AG08396 (cell line): ENCODE measurements around the gene DKKL1.
"Not testable (repeated sequence)": the region's sequence is repeated elsewhere in the genome, so short reads cannot be mapped to it uniquely, and the experiment has no call there.

ENCODE experiments used
- DNase-seq: peaks from one replicate; pipeline ENCODE4 v3.0.0; 2012; ENCODE audit warnings: low spot score, mixed read lengths

DKKL1 gene

DNA sequence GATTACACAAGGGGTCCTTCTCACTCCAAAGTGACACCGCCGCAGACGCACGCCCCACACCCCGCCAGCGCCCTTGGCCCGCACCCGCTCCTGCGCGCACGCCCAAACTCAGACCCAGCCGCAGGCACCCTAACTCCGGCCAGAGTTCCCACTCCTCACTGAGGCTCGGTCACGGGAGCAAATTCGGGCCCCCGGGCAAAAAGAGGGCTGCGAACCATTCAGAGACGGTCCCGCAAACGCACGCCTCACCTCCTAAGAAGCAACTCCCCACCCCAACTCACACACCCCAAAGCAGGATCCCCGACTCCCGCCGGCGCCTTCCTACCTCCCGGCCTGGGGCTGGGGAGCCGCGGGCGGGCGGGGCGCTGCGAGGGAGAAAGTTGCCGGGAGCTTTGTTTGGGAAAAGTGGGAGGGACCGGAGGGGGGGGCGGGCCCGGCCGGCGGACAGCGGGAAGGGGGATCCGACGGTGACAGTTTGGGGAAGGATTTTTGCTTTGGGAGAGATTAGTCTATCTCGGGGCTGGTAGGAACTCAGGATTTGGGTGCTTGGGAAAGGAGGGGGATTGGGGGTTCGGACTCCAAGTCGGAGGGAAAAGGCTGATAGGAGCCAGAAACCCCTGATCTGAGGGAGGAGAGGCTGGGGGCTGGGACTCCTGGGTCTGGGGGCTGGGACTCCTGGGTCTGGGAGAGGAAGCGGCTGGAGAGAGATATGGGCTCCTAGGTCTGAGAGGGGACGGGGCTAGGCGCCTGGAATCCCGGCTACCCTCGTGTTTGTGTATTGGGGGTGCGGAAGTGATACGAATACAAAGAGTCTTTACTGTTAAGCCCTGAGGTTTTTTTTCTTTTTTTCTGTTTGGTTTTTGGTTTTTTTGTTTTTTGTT is 1.4 kb upstream of the DKKL1 start, which contains the start of gene TEAD2:
TEAD2 (minus strand) TSS at position 369 of the 881 bp plus-strand sequence. CDS start 2,341 bp downstream, outside the sequence.
- peak; percentile 84 for DNase-seq

DNA sequence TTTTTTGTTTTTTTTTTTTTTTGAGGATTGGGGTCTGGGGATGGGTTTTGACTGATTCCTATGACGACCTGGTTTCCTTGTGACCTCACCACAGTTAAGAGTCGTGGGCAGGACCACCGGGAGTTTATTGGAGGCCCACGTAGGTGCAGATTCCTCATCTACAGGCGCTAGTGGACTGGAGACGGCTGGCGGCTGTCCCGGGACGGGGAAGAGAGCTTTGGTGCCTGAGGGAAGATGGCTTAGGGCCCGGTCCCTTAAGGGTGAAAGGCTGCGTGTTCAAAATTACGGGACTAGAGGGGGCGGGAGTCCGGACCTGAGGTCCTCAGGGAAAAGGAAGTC is 779 bp upstream of the DKKL1 start:
- DNase-seq = peak; percentile 50

GRCh38 chr19:49364083-49364737 is 533 bp downstream of the DKKL1 start:
- DNase-seq = no peak

- no peak for DNase-seq
These were observed 2.4 kb downstream of the DKKL1 start for GRCh38 chr19:49366110-49366509.

DNA sequence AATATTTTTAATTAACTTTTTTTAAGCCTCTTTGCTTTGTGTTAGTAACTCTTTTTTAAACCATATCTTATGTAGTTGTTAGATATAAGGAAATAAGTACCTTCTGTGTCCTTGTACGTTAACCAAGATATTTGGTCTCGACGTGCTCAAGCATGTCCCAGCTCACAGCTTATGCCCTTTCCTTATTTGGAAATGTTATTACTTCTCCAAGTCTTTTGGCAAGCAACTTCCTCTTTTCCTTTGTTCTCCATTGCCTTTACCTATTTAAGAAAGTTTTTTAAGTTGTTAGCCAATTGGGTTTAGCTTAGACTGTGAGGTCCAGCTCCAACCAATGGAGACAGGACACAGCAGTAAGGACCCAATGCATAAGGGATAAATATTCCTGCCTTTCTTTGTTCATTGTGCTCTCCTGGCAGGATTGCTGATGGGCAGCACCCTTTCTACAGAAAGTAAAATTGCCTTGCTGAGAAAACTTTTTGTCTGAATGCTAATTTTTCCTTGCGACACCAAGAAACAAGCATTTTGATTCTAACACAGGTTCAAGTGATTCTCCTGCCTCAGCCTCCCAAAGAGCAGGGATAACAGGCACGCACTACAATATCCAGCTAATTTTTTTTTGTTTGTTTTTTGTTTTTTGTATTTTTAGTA is 5.2 kb downstream of the DKKL1 start:
- no peak for DNase-seq

DNA sequence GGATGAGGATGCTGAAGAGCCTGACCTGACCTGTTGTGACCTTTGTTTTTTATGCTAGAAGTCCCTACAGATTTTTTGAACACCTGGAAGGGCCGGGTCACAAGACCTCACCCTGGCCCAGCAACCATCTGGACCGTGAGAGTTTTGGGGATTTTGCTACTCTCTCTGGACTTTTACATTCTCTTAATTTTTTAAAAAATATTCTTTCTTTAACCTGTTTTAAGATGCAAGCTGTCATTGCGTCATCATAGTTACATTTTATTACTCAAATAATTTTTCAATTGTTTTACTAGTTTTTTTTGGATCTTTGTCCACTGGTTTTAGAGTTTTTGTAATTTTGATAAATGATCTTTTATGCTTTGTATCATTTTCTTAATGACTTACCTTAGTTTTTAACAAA is 7.5 kb downstream of the DKKL1 start:
- DNase-seq = no peak

DNA sequence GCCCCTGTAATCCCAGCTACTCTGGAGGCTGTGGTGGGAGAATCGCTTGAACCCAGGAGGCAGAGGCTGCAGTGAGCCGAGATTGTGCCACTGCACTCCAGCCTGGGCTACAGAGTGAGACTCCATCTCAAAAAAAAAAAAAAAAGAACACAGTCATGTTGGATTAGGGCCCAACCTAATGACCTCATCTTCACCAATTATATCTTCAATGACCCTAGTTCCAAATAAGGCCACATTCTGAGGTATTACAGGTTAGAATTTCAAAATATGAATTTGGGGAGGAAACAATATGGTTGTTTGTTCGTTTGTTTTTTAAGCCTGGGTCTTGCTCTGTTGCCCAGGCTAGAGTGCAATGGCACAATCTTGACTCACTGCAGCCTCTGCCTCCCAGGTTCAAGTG is 9.5 kb downstream of the DKKL1 start:
- DNase-seq = not testable (repeated sequence)

DNA sequence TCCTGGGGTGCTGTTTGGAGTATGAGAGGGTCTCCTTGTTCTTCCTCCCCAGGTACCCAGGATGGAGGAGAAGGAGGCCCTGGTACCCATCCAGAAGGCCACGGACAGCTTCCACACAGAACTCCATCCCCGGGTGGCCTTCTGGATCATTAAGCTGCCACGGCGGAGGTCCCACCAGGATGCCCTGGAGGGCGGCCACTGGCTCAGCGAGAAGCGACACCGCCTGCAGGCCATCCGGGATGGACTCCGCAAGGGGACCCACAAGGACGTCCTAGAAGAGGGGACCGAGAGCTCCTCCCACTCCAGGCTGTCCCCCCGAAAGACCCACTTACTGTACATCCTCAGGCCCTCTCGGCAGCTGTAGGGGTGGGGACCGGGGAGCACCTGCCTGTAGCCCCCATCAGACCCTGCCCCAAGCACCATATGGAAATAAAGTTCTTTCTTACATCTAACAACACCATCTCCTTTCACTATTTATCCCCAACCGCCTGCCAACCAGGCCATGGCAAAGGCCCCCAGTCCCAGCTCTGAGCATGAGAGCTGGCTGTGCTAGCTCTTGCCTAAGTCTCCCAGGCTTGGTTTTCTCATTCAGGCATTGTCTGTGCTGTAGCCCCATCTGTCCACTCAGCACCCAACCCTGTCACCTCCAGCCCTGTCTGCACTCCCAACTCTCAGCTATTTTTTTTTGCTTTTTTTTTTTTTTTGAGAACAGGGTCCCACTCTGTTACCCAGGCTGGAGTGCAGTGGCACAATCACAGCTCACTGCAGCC is 11.2 kb downstream of the DKKL1 start:
- DNase-seq = no peak

- no peak for DNase-seq
These were observed 14.8 kb downstream of the DKKL1 start for GRCh38 chr19:49378512-49378911.

- no peak for DNase-seq
These were observed 16.7 kb downstream of the DKKL1 start for GRCh38 chr19:49380391-49380790.

DNA sequence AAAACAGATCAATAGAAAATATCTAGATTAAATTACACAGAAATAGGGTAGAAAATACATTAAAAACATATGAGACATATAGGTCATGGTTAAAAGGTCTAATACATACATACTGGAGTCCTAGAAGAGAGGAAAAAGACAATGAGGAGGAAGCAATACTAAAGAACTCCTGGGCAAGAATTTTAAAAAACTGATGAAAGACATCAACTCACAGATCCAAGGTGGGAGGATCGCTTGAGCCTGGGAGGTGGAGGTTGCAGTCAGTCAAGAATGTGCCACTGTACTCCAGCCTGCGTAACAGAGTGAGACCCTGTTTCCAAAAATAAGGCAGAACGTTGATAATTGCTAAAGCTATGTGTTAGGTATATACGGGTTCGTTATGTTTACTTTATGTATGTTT is 19.0 kb downstream of the DKKL1 start:
- DNase-seq = no peak

DNA sequence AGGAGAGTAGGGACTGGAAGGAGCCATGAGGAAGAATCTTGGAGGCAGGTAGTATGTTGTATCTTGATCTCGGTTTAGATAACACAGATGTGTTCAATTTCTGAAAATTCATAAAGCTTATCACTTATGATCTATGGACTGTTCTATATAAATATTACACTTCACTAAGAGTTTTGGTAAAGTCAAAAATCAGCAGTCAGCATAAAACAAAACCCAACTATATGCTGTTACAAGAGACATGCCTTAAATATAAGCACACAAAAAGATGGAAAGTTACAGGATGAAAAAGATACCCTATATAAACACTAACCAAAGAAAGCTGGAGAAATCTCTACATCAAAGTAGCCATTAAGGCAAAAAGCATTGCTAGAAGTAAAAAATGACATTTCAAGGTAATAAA is 19.9 kb downstream of the DKKL1 start:
- no peak for DNase-seq

DNA sequence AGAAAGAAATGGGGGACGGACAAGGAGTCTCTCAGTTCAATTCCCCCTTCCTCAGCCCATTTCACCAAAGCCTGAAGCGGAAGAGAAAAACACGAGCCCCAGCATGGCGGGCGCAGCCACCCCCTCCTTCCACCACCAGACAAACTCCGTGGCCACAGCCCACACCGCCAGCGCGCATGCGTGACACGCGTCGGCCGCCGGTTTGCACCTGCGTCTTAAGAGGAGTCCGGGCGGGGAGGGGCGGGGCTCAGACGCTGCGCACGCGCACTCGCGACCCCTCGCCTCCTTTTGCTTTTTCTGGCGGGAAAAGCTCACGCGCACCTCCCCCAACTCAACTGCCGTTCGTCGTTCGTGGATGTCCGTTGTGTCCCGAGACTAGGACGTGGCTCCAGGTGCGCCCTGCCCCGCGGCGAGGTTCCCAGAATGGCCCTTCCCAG is 24.3 kb downstream of the DKKL1 start, which contains the start of gene KASH5:
KASH5 (plus strand) TSS at position 314 of the 437 bp plus-strand sequence. CDS start 2,635 bp downstream, outside the sequence.
- no peak for DNase-seq

- DNase-seq = no peak
These were observed 25.7 kb downstream of the DKKL1 start for GRCh38 chr19:49389406-49389805.

- no peak for DNase-seq
These were observed 26.7 kb downstream of the DKKL1 start for GRCh38 chr19:49390131-49390928.

GRCh38 chr19:49390929-49391359 is 27.3 kb downstream of the DKKL1 start:
- DNase-seq = no peak

DNA sequence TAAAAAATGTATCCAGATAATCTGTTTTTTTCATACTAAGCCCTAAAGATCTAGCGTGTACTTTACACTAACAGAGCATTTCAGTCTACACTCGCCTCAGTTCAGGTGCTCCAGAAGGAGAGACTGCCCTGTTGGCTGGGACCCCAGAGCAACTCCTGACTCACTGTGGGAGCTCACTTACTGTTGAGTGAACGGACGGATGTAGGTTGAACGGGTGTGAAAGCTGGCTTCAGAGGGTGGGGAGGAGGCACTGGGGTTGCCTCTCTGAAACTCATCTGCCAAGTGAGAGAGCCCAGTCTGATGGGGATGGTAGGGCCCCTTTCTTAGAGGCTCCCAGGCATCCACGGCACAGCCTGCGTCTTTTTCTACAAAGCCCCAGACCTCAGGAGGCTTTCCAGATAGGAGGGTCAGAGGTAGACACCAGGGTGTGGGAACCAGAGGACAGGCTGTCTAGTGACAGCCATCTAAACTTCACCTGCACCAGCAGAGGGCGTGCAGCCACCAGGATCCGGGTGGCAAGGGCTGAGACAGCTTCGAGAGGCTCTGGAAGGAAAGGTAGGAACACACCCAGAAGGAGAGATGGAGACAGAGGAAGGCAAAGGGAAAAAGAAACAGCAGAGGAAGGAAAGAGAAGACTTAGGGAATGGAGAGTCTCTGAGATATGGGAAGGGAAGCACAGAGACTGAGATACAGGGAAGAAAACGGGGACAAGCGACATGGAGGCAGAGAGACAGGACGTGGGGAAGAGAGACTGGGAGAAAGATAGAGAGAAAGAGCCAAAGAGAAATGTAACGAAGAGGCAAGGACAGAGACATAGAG is 28.1 kb downstream of the DKKL1 start:
- DNase-seq = peak; percentile 81

GRCh38 chr19:49393881-49394280 is 30.2 kb downstream of the DKKL1 start:
- no peak for DNase-seq

DNA sequence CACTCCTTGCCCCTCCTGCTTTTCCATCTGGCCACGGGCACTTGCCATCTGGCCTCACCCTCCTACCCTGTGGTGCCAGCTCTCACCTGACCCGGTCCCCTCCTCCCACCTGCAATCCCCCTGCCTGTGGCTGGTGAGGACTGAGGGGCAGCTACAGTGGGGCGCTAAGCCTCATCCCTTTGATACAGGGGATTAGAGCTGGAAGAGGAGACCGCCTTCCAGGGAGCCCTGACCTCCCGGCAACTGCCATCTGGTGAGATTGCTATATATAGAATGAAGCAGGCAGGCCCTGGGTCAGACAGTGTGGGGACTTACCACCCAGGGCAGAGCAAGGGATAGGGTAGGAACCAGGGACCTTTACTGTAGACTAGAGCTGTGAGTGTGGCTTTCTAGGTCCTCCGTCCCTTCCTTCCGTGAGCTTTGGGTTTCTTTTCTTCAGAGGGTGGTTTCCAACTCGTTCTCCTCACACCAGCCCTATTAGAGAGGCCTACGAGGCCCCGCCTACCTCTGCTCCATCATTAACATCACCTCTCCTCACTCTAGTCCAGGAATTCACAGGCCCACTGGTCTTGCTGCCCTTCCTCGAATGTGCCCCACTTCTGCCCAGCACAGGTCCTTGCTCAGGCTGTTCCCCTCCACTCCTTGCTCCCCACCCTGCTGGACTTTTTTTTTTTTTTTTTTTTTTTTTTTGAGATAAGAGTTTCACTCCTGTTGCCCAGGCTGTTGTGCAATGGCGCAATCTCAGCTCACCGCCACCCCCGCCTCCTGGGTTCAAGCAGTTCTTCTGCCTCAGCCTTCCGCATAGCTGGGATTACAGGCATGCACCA is 32.1 kb downstream of the DKKL1 start:
- no peak for DNase-seq
